HG03342 (cell line): ENCODE data around the gene SLC5A6.
"Not testable (repeated sequence)": the region's sequence is repeated elsewhere in the genome, so short reads cannot be mapped to it uniquely, and the experiment has no call there.

ENCODE experiments used
- ATAC-seq: cut with Tn5 transposase; IDR thresholded peaks from one replicate; pipeline ENCODE4 v1.9.1; 2021; ENCODE audit warnings: mild to moderate bottlenecking, moderate library complexity; ENCODE audit not compliant: unreplicated experiment

Gene SLC5A6

GRCh38 chr2:27208486-27209050 lies 3.5 kb downstream of the SLC5A6 start:
- ATAC-seq, result no peak

GRCh38 chr2:27206346-27206745 lies 5.7 kb downstream of the SLC5A6 start:
- no peak for ATAC-seq

GRCh38 chr2:27205206-27205605 lies 6.9 kb downstream of the SLC5A6 start:
- ATAC-seq, result no peak

GRCh38 chr2:27204566-27204965 lies 7.5 kb downstream of the SLC5A6 start:
- ATAC-seq, result no peak

- no peak for ATAC-seq
Observed at GRCh38 chr2:27203741-27204140, 8.3 kb downstream of the SLC5A6 start.

- ATAC-seq, result no peak
Observed at GRCh38 chr2:27202854-27203253, 9.2 kb downstream of the SLC5A6 start.

GRCh38 chr2:27201675-27202074 lies 10.4 kb downstream of the SLC5A6 start:
- ATAC-seq, result no peak

GRCh38 chr2:27199241-27199640 lies 12.8 kb downstream of the SLC5A6 start:
- ATAC-seq, result no peak

- ATAC-seq, result no peak
Observed at GRCh38 chr2:27198627-27199026, 13.4 kb downstream of the SLC5A6 start.

GRCh38 chr2:27198068-27198467 lies 14.0 kb downstream of the SLC5A6 start:
- ATAC-seq, result not testable (repeated sequence)

GRCh38 chr2:27195799-27196198 lies 16.3 kb downstream of the SLC5A6 start:
- ATAC-seq, result not testable (repeated sequence)

GRCh38 chr2:27194538-27195354 lies 17.3 kb downstream of the SLC5A6 start:
- ATAC-seq, result no peak

- no peak for ATAC-seq
Observed at GRCh38 chr2:27191070-27191829, 20.8 kb downstream of the SLC5A6 start.

GRCh38 chr2:27189989-27190388 lies 22.1 kb downstream of the SLC5A6 start:
- ATAC-seq, result no peak

GRCh38 chr2:27186613-27187345 lies 25.3 kb downstream of the SLC5A6 start:
- ATAC-seq, result no peak

GRCh38 chr2:27185331-27186026 lies 26.6 kb downstream of the SLC5A6 start:
- ATAC-seq, result no peak

- no peak for ATAC-seq
Observed at GRCh38 chr2:27184115-27184514, 28.0 kb downstream of the SLC5A6 start.

GRCh38 chr2:27182346-27182745 lies 29.7 kb downstream of the SLC5A6 start:
- ATAC-seq, result no peak

- no peak for ATAC-seq
Observed at GRCh38 chr2:27179344-27180000, 32.6 kb downstream of the SLC5A6 start.

- ATAC-seq, result no peak
Observed at GRCh38 chr2:27178469-27178868, 33.6 kb downstream of the SLC5A6 start.
